Measurements from ENCODE around the gene USP20. TPM values are rescaled to one million over a fixed set of nuclear protein-coding genes. Genes with fewer than 3 reads are reported as not detected.

Gene USP20
- total and polyA plus RNA-seq, 7 donors = 7.9 to 52.1 (median 19.4) TPM

DNA sequence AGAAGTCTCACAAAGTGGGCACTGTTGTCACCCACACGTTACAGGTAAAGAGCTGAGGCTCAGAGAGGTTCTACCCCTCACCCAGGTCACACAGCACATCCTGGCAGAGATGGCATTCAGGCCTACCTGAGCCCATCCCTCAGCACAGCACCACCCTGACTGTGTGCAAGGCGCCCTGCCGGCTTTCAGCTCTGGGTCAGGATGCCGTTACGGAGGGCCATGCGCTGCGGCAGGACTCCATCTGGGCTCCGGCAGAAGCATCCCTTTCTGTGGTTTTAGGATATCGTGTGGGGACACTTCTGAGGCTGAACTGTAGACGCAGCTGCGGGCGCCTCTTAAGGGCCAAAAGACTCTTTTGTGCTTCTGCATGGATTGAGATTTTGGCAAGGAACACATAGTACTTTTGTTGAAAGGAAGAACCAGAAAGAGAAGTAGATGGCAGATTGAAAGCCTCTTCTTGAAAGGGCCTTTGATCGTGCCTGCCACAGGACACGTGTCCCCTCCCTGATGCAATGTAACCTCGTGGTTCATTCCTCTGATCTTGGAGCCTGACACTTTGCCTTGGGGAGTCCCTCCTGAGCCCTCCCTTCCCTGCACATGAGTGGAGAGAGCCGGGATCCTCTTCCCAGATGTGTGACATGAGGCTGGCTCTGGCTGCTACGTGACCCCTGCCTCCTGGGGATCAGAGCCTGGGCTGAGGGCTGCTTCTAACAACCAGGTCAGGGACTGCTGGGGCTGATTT is 31.3 kb downstream of the USP20 start:
- WGBS, 2 donors = 70 to 84% methylated on average over 17 of the region's 17 CpGs
- TF ChIP-seq EP300 (IDR thresholded peaks at IDR 0.05) (no peak), POLR2AphosphoS5 (IDR thresholded peaks at IDR 0.05) (no peak), POLR2A (IDR thresholded peaks at IDR 0.05) (no peak)
- TF ChIP-seq, protein P1, sequence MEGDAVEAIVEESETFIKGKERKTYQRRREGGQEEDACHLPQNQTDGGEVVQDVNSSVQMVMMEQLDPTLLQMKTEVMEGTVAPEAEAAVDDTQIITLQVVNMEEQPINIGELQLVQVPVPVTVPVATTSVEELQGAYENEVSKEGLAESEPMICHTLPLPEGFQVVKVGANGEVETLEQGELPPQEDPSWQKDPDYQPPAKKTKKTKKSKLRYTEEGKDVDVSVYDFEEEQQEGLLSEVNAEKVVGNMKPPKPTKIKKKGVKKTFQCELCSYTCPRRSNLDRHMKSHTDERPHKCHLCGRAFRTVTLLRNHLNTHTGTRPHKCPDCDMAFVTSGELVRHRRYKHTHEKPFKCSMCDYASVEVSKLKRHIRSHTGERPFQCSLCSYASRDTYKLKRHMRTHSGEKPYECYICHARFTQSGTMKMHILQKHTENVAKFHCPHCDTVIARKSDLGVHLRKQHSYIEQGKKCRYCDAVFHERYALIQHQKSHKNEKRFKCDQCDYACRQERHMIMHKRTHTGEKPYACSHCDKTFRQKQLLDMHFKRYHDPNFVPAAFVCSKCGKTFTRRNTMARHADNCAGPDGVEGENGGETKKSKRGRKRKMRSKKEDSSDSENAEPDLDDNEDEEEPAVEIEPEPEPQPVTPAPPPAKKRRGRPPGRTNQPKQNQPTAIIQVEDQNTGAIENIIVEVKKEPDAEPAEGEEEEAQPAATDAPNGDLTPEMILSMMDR (IDR thresholded peaks at IDR 0.05) = no peak
- Histone ChIP-seq H3K36me3 (peaks cover 13 to 77% (median 29%) of the 10 kb centered on the region in 4 donors), H3K9me3 (no peaks in the 10 kb centered on the region), H3K27ac (no peak overlapping the region), H3K4me3 (no peak overlapping the region), H3K4me1 (no peaks in the 10 kb centered on the region), H3K27me3 (no peaks in the 10 kb centered on the region)
- no peak for DNase-seq
- intact Hi-C loops (cut with DNase I) = no loop called here

DNA sequence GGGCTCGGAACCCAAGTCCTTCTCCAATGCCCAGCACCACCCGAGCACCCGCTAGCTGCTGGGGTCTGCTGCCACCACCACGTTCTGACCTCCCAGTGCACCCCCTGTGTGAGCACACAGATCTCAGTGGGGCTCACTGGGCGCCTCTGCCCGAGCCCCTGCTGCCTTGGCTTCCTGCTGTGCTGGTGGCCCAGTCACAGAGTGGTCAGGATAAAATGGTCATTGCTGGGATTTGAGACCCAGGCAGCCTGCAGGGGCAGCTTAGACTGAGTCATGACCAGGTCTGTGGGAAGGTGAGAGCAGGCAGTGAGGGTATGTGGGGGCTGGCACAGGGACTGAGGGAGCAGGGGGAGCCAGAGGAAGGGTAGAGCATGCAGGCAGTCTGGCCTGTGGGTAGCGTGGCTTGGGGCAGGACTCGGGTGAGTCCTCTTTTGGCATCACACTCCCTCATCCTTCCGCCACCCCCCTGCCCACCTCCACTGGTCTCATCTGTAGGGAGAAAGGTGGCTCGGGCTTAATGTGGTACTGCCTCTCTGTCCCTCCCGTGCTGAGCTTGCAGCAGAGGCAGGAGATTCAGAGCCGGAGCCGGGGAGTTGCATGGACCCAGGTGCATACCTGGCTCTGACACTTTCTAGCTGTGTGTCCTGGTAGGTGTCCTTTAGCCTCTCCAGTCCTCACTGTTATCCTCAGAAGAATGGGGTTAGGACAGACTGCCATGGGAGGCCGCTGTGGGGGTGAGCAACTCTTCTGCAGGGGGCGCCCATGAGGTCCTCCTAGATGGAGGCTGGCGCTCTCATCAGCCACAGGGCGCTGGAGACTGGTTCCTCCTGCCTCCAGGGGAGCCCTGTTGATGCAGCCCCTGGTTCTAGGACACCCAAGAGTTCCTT is 32.1 kb downstream of the USP20 start:
- H3K27me3 ChIP-seq = no peaks in the 10 kb centered on the region
- no peak overlapping the region for H3K4me3 ChIP-seq
- 81 to 82% methylated on average over 17 of the region's 17 CpGs for WGBS, 2 donors
- no peak for DNase-seq
- TF ChIP-seq EP300 (IDR thresholded peaks at IDR 0.05) = no peak
- no peak for TF ChIP-seq POLR2AphosphoS5 (IDR thresholded peaks at IDR 0.05)
- TF ChIP-seq POLR2A (IDR thresholded peaks at IDR 0.05) = no peak
- TF ChIP-seq, protein P1 (IDR thresholded peaks at IDR 0.05) = no peak
- H3K27ac ChIP-seq = no peak overlapping the region
- H3K36me3 ChIP-seq = peaks cover 10 to 68% (median 23%) of the 10 kb centered on the region in 4 donors
- intact Hi-C loops (cut with DNase I) = no loop called here
- H3K9me3 ChIP-seq = no peaks in the 10 kb centered on the region
- H3K4me1 ChIP-seq = no peaks in the 10 kb centered on the region

DNA sequence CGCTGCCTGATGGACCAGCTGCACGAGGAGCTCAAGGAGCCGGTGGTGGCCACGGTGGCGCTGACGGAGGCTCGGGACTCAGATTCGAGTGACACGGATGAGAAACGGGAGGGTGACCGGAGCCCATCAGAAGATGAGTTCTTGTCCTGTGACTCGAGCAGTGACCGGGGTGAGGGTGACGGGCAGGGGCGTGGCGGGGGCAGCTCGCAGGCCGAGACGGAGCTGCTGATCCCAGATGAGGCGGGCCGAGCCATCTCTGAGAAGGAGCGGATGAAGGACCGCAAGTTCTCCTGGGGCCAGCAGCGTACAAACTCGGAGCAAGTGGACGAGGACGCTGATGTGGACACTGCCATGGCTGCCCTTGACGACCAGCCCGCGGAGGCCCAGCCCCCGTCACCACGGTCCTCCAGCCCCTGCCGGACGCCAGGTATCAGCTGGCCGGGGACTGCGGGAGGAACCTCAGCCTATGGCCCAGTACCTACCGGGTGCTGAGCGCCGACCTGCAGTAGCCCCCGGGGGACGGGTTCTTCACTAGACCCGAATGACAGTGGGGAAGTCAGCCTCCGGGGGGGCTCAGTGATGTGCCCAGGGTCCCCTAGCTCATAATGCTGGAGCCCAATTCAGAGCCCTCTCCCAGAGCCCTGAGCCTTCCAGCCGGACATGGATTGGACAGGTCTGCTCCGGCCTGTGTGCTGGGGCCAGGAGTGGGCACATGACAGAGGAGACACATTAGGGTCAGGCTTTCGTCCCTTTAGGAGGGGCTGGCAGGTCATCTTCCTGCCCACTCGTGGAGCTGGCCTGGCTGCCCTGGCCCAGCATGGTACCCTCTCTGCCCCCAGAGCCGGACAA is 33.0 kb downstream of the USP20 start:
- TF ChIP-seq EP300 (IDR thresholded peaks at IDR 0.05) = no peak
- no peak for TF ChIP-seq POLR2A (IDR thresholded peaks at IDR 0.05)
- TF ChIP-seq POLR2AphosphoS5 (IDR thresholded peaks at IDR 0.05) = no peak
- TF ChIP-seq, protein P1 (IDR thresholded peaks at IDR 0.05) = no peak
- no peak overlapping the region for H3K27ac ChIP-seq
- DNase-seq = no peak
- no peak overlapping the region for H3K4me3 ChIP-seq
- no peaks in the 10 kb centered on the region for H3K9me3 ChIP-seq
- intact Hi-C loops (cut with DNase I) = no loop called here
- no peaks in the 10 kb centered on the region for H3K27me3 ChIP-seq
- WGBS, 2 donors = 90 to 92% methylated on average over 48 of the region's 48 CpGs
- H3K36me3 ChIP-seq = peaks cover 6 to 60% (median 19%) of the 10 kb centered on the region in 4 donors
- H3K4me1 ChIP-seq = no peaks in the 10 kb centered on the region

DNA sequence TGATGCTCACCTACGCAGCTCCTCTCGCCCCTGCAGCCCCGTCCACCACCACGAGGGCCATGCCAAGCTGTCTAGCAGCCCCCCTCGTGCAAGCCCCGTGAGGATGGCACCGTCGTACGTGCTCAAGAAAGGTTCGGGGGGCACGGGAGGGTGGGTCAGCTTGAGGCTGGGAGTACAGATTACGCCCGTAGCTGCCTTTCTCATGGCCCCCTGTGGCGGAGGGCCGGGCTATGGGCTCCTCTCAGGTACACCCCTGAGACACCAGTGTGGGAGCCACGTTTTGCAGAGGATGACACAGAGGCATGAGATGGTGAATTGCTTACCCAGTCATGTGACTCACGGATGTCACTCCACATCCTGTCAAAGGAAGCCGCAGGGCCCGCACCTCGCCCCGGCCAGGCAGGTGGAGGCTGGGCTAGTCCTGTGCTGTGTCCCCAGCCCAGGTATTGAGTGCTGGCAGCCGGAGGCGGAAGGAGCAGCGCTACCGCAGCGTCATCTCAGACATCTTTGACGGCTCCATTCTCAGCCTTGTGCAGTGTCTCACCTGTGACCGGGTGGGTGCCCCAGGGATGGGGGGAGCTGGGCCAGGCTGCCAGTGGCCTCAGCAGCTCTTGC is 33.7 kb downstream of the USP20 start:
- DNase-seq = no peak
- 73 to 88% methylated on average over 28 of the region's 28 CpGs for WGBS, 2 donors
- intact Hi-C loops (cut with DNase I) = no loop called here
- Histone ChIP-seq H3K27me3 (no peaks in the 10 kb centered on the region), H3K9me3 (no peaks in the 10 kb centered on the region), H3K36me3 (peaks cover 4 to 54% (median 21%) of the 10 kb centered on the region in 4 donors), H3K4me3 (no peak overlapping the region), H3K27ac (no peak overlapping the region), H3K4me1 (no peaks in the 10 kb centered on the region)
- TF ChIP-seq POLR2AphosphoS5 (IDR thresholded peaks at IDR 0.05) (no peak), EP300 (IDR thresholded peaks at IDR 0.05) (no peak), POLR2A (IDR thresholded peaks at IDR 0.05) (no peak)
- TF ChIP-seq, protein P1 (IDR thresholded peaks at IDR 0.05) = no peak
